ENCODE data around the gene AKR1C8.
"Not testable (repeated sequence)": the region's sequence is repeated elsewhere in the genome, so short reads cannot be mapped to it uniquely, and the experiment has no call there.

Gene AKR1C8

GRCh38 chr10:5165738-5166137, 19.2 kb downstream of the AKR1C8 start:
- DNase-seq, result no peak

GRCh38 chr10:5163487-5163886, 21.5 kb downstream of the AKR1C8 start:
- no peak for DNase-seq

- no peak for DNase-seq
These were observed 25.8 kb downstream of the AKR1C8 start for GRCh38 chr10:5159126-5159525.

- DNase-seq, result no peak
These were observed 27.4 kb downstream of the AKR1C8 start for GRCh38 chr10:5157501-5157900.

GRCh38 chr10:5155951-5156350, 29.0 kb downstream of the AKR1C8 start:
- no peak for DNase-seq

- DNase-seq, result no peak
These were observed 33.9 kb downstream of the AKR1C8 start for GRCh38 chr10:5151076-5151475.

- DNase-seq, result no peak
These were observed 36.3 kb downstream of the AKR1C8 start for GRCh38 chr10:5148678-5149032.

GRCh38 chr10:5147981-5148677, 36.8 kb downstream of the AKR1C8 start:
- no peak for DNase-seq

- no peak for DNase-seq
These were observed 37.5 kb downstream of the AKR1C8 start for GRCh38 chr10:5147255-5147980.

GRCh38 chr10:5146920-5147254, 38.1 kb downstream of the AKR1C8 start:
- no peak for DNase-seq

GRCh38 chr10:5143137-5143536, 41.8 kb downstream of the AKR1C8 start:
- no peak for DNase-seq

GRCh38 chr10:5142199-5142598, 42.8 kb downstream of the AKR1C8 start:
- DNase-seq, result no peak

- not testable (repeated sequence) for DNase-seq
These were observed 47.3 kb downstream of the AKR1C8 start for GRCh38 chr10:5137699-5138098.

GRCh38 chr10:5136468-5137087, 48.4 kb downstream of the AKR1C8 start:
- DNase-seq, result no peak

GRCh38 chr10:5135581-5135980, 49.4 kb downstream of the AKR1C8 start:
- no peak for DNase-seq

GRCh38 chr10:5125315-5126044, 59.5 kb downstream of the AKR1C8 start:
- no peak for DNase-seq

- DNase-seq, result no peak
These were observed 61.1 kb downstream of the AKR1C8 start for GRCh38 chr10:5123886-5124285.

- not testable (repeated sequence) for DNase-seq
These were observed 65.0 kb downstream of the AKR1C8 start for GRCh38 chr10:5119997-5120396.

GRCh38 chr10:5117026-5117425, 67.9 kb downstream of the AKR1C8 start:
- DNase-seq, result no peak

GRCh38 chr10:5116621-5117020, 68.3 kb downstream of the AKR1C8 start:
- no peak for DNase-seq

- not testable (repeated sequence) for DNase-seq
These were observed 75.1 kb downstream of the AKR1C8 start for GRCh38 chr10:5109861-5110260.

- DNase-seq, result no peak
These were observed 76.1 kb downstream of the AKR1C8 start for GRCh38 chr10:5108658-5109416.

All from activated CD4-positive, alpha-beta T cell treated with anti-CD3 and anti-CD28 coated beads for 4 hours (primary cell).